CD14-positive monocyte (primary cell): ENCODE results near the gene ERO1B. TPM values are rescaled to one million over a fixed set of nuclear protein-coding genes. Genes with fewer than 3 reads are reported as not detected.

Source experiments
- DNase-seq, 3 donors: peaks; one replicate each; pipeline ENCODE4 v3.0.0-alpha.2; 2011 to 2022
- H2AFZ ChIP-seq: 2 replicates; pipeline ENCODE4 v1.6.0; 2012; ENCODE audit warnings: mild to moderate bottlenecking, low read depth, low read length, inconsistent platforms; ENCODE audit not compliant: insufficient read depth, poor library complexity, severe bottlenecking
- H3K27ac ChIP-seq, 2 donors: 1 replicate in 1 of 2; 2 replicates in 1 of 2; pipeline ENCODE4 v1.5.1; 2012 to 2013; ENCODE audit warnings: low read length in 2 of 2, control low read depth in 1 of 2, inconsistent platforms in 1 of 2, low read depth in 1 of 2, mild to moderate bottlenecking in 1 of 2
- H3K27me3 ChIP-seq, 2 donors: one replicate each; pipeline versions ENCODE4 v1.6.0 to v1.6.1; 2011 to 2013; ENCODE audit warnings: low read length in 2 of 2; ENCODE audit not compliant: control insufficient read depth in 2 of 2, insufficient read depth in 2 of 2
- H3K36me3 ChIP-seq, 2 donors: replicated peaks in 1 of 2; 1 replicate in 1 of 2; 2 replicates in 1 of 2; pipeline versions ENCODE4 v1.5.1 to v1.6.1; 2012 to 2013; ENCODE audit warnings: low read length in 2 of 2, control low read depth in 1 of 2, inconsistent platforms in 1 of 2, mild to moderate bottlenecking in 1 of 2; ENCODE audit not compliant: insufficient read depth in 2 of 2, control insufficient read depth in 1 of 2
- H3K4me1 ChIP-seq, 2 donors: 1 replicate in 1 of 2; 2 replicates in 1 of 2; pipeline versions ENCODE4 v1.5.1 to v1.6.1; 2012 to 2013; ENCODE audit warnings: low read length in 2 of 2, control low read depth in 1 of 2, inconsistent platforms in 1 of 2, mild to moderate bottlenecking in 1 of 2, moderate library complexity in 1 of 2; ENCODE audit not compliant: insufficient read depth in 2 of 2, control insufficient read depth in 1 of 2
- H3K4me2 ChIP-seq: replicated peaks from 2 replicates; pipeline ENCODE3; 2012; ENCODE audit warnings: low read length, moderate library complexity, mild to moderate bottlenecking; ENCODE audit not compliant: poor library complexity, severe bottlenecking; ENCODE audit errors: extremely low read depth
- H3K4me3 ChIP-seq, 3 experiments: fragments of 200-600 bp in 1 of 3; sonication (generic) in 1 of 3; replicated peaks in 1 of 3; 1 replicate in 2 of 3; 2 replicates in 1 of 3; pipeline ENCODE4 v1.5.1; 2011 to 2013; ENCODE audit warnings: low read length in 3 of 3, mild to moderate bottlenecking in 3 of 3, control low read depth in 2 of 3, low read depth in 2 of 3, inconsistent platforms in 1 of 3, moderate library complexity in 1 of 3
- H3K79me2 ChIP-seq: 2 replicates; pipeline ENCODE4 v1.6.0; 2012; ENCODE audit warnings: mild to moderate bottlenecking, control low read depth, inconsistent platforms, low read length, moderate library complexity; ENCODE audit not compliant: insufficient read depth
- H3K9ac ChIP-seq: 2 replicates; pipeline ENCODE4 v1.6.0; 2017; ENCODE audit warnings: low read length, mild to moderate bottlenecking; ENCODE audit not compliant: insufficient read depth, poor library complexity, severe bottlenecking
- H3K9me3 ChIP-seq, 2 donors: replicated peaks in 1 of 2; 1 replicate in 1 of 2; 2 replicates in 1 of 2; pipeline versions ENCODE4 v1.5.1 to v1.6.1; 2012 to 2013; ENCODE audit warnings: low read length in 2 of 2, control low read depth in 1 of 2; ENCODE audit not compliant: control insufficient read depth in 1 of 2, insufficient read depth in 1 of 2
- H4K20me1 ChIP-seq: 2 replicates; pipeline ENCODE4 v1.6.0; 2012; ENCODE audit warnings: mild to moderate bottlenecking, low read length, control low read depth, moderate library complexity; ENCODE audit not compliant: insufficient read depth
- H3K27ac Mint-ChIP-seq, 7 donors: one replicate each; pipeline ENCODE4 v1.8.0; 2020; ENCODE audit warnings: mild to moderate bottlenecking in 7 of 7, mixed read lengths in 7 of 7, moderate library complexity in 6 of 7, inconsistent platforms in 2 of 7
- H3K27me3 Mint-ChIP-seq, 3 donors: one replicate each; pipeline ENCODE4 v1.8.0; 2021 to 2022; ENCODE audit warnings: low read depth in 3 of 3, mild to moderate bottlenecking in 3 of 3, mixed read lengths in 3 of 3, moderate library complexity in 3 of 3, inconsistent platforms in 1 of 3
- H3K36me3 Mint-ChIP-seq, 2 donors: one replicate each; pipeline ENCODE4 v1.8.0; 2020; ENCODE audit warnings: mixed read lengths in 2 of 2, inconsistent platforms in 1 of 2, mild to moderate bottlenecking in 1 of 2
- H3K4me1 Mint-ChIP-seq: one replicate; pipeline ENCODE4 v1.8.0; 2020; ENCODE audit warnings: mild to moderate bottlenecking, mixed read lengths
- H3K4me3 Mint-ChIP-seq, 2 donors: one replicate each; pipeline ENCODE4 v1.8.0; 2020; ENCODE audit warnings: mild to moderate bottlenecking in 2 of 2, mixed read lengths in 2 of 2, moderate library complexity in 1 of 2
- H3K9me3 Mint-ChIP-seq, 7 donors: one replicate each; pipeline ENCODE4 v1.8.0; 2020 to 2022; ENCODE audit warnings: mixed read lengths in 7 of 7, mild to moderate bottlenecking in 6 of 7, moderate library complexity in 6 of 7, inconsistent platforms in 2 of 7
- CTCF ChIP-seq: fragments of 200-600 bp; IDR thresholded peaks from one replicate; pipeline ENCODE4 v1.8.0; 2022; ENCODE audit warnings: antibody characterized with exemption, mild to moderate bottlenecking
- WGBS: methylation state at CpG from one replicate; pipeline ENCODE4 v1.1.5; 2013; ENCODE audit warnings: missing lambda C conversion rate; ENCODE audit not compliant: insufficient coverage; 5-methylcytosine and 5-hydroxymethylcytosine counted together
- intact Hi-C, 2 donors: fragments of 100-400 bp; cut with micrococcal nuclease; formaldehyde crosslinking; loops; one replicate each; pipeline versions ENCODE4 v1.15.0 to v1.15.1; 2023
- polyA plus RNA-seq, 3 donors: library from polyadenylated mRNA; depleted of rRNA in 1 of 3; unstranded in 2 of 3; stranded (reverse) in 1 of 3; fragments of 300-500 nt in 2 of 3; fragments of >200 nt in 1 of 3; fragmentation: Illumina TruSeq in 2 of 3; gene quantifications; 1 replicate in 2 of 3; 2 replicates in 1 of 3; pipeline ENCODE4 v1.2.3, GENCODE V29; 2012 to 2021

ERO1B gene
- polyA plus RNA-seq, 3 donors, result 2.7 to 4.2 (median 3.2) TPM

GRCh38 chr1:236259043-236259442 lies 22.7 kb downstream of the ERO1B start:
- Histone ChIP-seq H3K4me3 (no peak overlapping the region), H3K36me3 (peaks cover 0 to 53% of the 10 kb centered on the region in 2 donors), H4K20me1 (no peaks in the 10 kb centered on the region), H3K27me3 (no peaks in the 10 kb centered on the region), H3K4me2 (no peak overlapping the region), H2AFZ (no peak overlapping the region), H3K9ac (no peak overlapping the region), H3K9me3 (peaks cover 17 to 27% of the 10 kb centered on the region in 2 donors), H3K4me1 (no peaks in the 10 kb centered on the region), H3K79me2 (no peaks in the 10 kb centered on the region), H3K27ac (no peak overlapping the region)
- peaks cover 46 to 64% of the 10 kb centered on the region in 2 donors for H3K36me3 Mint-ChIP-seq
- WGBS, result no CpG with 5 or more reads among the region's 1 CpG
- H3K4me3 Mint-ChIP-seq, result no peak overlapping the region
- peaks cover 30 to 40% (median 32%) of the 10 kb centered on the region in 7 donors for H3K9me3 Mint-ChIP-seq
- TF ChIP-seq CTCF, result no peak
- H3K4me1 Mint-ChIP-seq, result peaks cover 4% of the 10 kb centered on the region
- no peak for DNase-seq
- H3K27ac Mint-ChIP-seq, result no peak overlapping the region
- intact Hi-C loops, result no loop called here
- no peaks in the 10 kb centered on the region for H3K27me3 Mint-ChIP-seq

DNA sequence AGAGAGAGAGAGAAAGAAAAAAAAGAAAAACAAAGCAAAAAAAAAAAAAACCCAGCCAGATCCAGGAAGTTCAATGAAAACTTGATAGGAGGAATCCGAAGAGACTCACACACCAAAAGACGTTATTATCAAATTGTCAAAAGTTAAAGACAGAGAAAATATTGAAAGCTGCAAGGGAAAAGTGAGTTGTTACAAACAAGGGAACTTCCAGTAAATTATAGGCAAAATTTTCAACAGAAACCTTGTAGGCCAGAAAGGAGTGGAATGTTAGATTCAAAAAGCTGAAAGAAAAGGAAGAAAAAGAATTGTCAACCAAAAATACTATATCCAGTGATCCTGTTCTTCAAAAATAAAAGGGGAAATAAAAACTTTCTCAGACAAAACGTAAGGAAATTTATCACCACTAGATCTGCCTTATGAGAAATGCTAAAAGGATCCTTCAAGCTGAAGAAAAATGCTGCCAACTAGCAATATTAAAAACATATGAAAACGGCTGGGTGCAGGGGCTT lies 23.6 kb downstream of the ERO1B start:
- intact Hi-C loops, result no loop called here
- Histone ChIP-seq H3K9me3 (peaks cover 15 to 27% of the 10 kb centered on the region in 2 donors), H3K36me3 (peaks cover 0 to 52% of the 10 kb centered on the region in 2 donors)

More for the DNA sequence above, 23.6 kb downstream of the ERO1B start:
- H2AFZ ChIP-seq, result no peak overlapping the region
- no peaks in the 10 kb centered on the region for H3K27me3 ChIP-seq
- H3K4me1 Mint-ChIP-seq, result peaks cover 4% of the 10 kb centered on the region
- no peak overlapping the region for H3K4me3 Mint-ChIP-seq
- no peak overlapping the region for H3K27ac ChIP-seq
- H3K27ac Mint-ChIP-seq, result no peak overlapping the region
- WGBS, result 100% methylated on average over 2 of the region's 4 CpGs
- peaks cover 27 to 40% (median 32%) of the 10 kb centered on the region in 7 donors for H3K9me3 Mint-ChIP-seq
- no peak overlapping the region for H3K9ac ChIP-seq
- peaks cover 44 to 62% of the 10 kb centered on the region in 2 donors for H3K36me3 Mint-ChIP-seq
- H3K4me1 ChIP-seq, result no peaks in the 10 kb centered on the region
- H4K20me1 ChIP-seq, result no peaks in the 10 kb centered on the region
- H3K4me3 ChIP-seq, result no peak overlapping the region
- DNase-seq, result no peak
- H3K4me2 ChIP-seq, result no peak overlapping the region
- H3K79me2 ChIP-seq, result no peaks in the 10 kb centered on the region
- TF ChIP-seq CTCF, result no peak
- H3K27me3 Mint-ChIP-seq, result no peaks in the 10 kb centered on the region
